ENCODE measurements around the gene AMDHD2.

The AMDHD2 gene

GRCh38 chr16:2507665-2508064 is 12.5 kb upstream of the AMDHD2 start:
- no peaks in the 10 kb centered on the region for H3K27me3 ChIP-seq (ENCODE audit: insufficient read depth, poor library complexity, severe bottlenecking)
- H3K9me3 ChIP-seq (ENCODE audit: severe bottlenecking), result no peaks in the 10 kb centered on the region
- H3K4me1 ChIP-seq (ENCODE audit: insufficient read depth, poor library complexity, severe bottlenecking), result no peaks in the 10 kb centered on the region
- no peaks in the 10 kb centered on the region for H3K36me3 ChIP-seq (ENCODE audit: low read depth)
- DNase-seq (ENCODE audit: low spot score) (no peak), ATAC-seq (ENCODE audit: low read depth) (no peak)
- TF ChIP-seq CTCF (IDR thresholded peaks at IDR 0.05; ENCODE audit: poor library complexity, severe bottlenecking), result no peak
- no peak overlapping the region for H3K4me3 ChIP-seq (ENCODE audit: severe bottlenecking)
- no peak overlapping the region for H3K27ac ChIP-seq (ENCODE audit: poor library complexity, severe bottlenecking)

GRCh38 chr16:2508722-2509400 is 11.3 kb upstream of the AMDHD2 start:
- H3K36me3 ChIP-seq (ENCODE audit: low read depth), result no peaks in the 10 kb centered on the region
- H3K27ac ChIP-seq (ENCODE audit: poor library complexity, severe bottlenecking), result no peak overlapping the region
- H3K4me3 ChIP-seq (ENCODE audit: severe bottlenecking), result no peak overlapping the region
- no peaks in the 10 kb centered on the region for H3K4me1 ChIP-seq (ENCODE audit: insufficient read depth, poor library complexity, severe bottlenecking)
- H3K27me3 ChIP-seq (ENCODE audit: insufficient read depth, poor library complexity, severe bottlenecking), result no peaks in the 10 kb centered on the region
- TF ChIP-seq CTCF (IDR thresholded peaks at IDR 0.05; ENCODE audit: poor library complexity, severe bottlenecking), result no peak
- ATAC-seq (ENCODE audit: low read depth) (no peak), DNase-seq (ENCODE audit: low spot score) (no peak)
- H3K9me3 ChIP-seq (ENCODE audit: severe bottlenecking), result no peaks in the 10 kb centered on the region

DNA sequence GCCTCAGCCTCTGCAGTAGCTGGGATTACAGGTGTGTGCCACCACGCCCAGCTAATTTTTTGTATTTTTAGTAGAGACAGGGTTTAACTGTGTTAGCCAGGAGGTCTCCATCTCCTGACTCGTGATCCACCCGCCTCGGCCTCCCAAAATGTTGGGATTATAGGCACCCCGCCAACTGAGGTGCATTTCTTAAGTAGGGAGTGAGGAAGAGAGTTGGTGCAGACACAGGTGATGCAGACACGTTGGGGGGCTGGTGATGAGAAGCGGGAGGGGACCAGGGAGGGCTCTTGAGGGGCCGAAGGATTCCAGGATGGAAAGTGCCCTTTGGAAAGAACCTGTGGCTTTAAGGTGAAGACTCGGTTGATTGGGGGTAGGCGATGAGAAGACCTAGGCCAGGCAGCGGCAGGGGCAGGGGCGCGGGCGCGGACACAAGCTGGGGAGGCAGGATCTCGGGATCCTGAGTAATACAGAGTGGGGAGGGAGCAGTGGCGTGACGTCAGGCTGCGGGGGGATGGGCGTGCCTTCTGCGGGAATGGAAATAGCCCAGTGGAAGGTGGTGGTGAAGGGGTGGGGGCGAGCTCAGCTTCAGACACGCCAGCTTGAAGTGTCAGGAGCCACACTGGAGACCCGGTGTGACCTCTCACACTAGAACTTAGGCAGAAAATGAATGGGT is 8.9 kb upstream of the AMDHD2 start:
- Histone ChIP-seq H3K27ac (ENCODE audit: poor library complexity, severe bottlenecking) (no peak overlapping the region), H3K4me1 (ENCODE audit: insufficient read depth, poor library complexity, severe bottlenecking) (peaks cover 6% of the 10 kb centered on the region), H3K27me3 (ENCODE audit: insufficient read depth, poor library complexity, severe bottlenecking) (no peaks in the 10 kb centered on the region), H3K4me3 (ENCODE audit: severe bottlenecking) (no peak overlapping the region), H3K36me3 (ENCODE audit: low read depth) (no peaks in the 10 kb centered on the region), H3K9me3 (ENCODE audit: severe bottlenecking) (no peaks in the 10 kb centered on the region)
- no peak for TF ChIP-seq CTCF (IDR thresholded peaks at IDR 0.05; ENCODE audit: poor library complexity, severe bottlenecking)
- DNase-seq (ENCODE audit: low spot score) (no peak), ATAC-seq (ENCODE audit: low read depth) (no peak)

DNA sequence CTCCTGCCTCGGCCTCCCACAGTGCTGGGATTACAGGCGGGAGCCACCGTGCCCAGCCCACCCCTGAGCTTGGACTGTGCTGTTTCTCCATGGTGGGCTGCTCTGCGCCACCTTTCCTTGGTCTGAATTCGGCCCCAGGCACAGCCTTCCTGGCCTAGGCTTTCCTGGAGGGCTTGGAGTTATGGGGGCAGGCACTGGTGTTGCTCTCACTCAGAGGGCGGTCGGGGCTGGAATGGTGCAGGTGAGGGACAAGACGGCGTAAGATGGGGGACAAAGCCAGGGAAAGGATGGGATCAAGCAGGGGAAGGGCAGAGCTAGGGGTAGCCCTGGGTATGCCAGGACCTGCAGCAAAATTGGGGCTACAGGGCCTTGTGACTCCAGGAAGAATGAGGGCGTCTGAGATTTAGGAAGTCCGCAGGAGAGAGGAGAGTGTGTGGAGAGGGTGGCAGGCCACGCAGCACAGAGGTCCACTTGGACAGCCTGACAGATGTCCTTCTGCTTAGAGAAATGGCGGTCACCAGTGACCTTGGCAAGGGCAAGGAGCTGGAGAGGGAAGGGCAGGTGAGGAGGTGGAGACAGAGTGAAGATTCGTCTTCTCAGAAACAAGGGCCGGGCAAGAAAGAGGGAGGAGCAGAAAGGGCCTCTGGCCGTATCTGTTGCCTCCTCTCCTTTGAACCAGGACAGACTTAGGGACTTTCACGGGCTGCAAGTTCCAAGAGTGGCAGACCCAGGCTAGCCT is 8.0 kb upstream of the AMDHD2 start:
- ATAC-seq (ENCODE audit: low read depth) (no peak), DNase-seq (ENCODE audit: low spot score) (no peak)
- H3K36me3 ChIP-seq (ENCODE audit: low read depth), result no peaks in the 10 kb centered on the region
- no peaks in the 10 kb centered on the region for H3K27me3 ChIP-seq (ENCODE audit: insufficient read depth, poor library complexity, severe bottlenecking)
- no peaks in the 10 kb centered on the region for H3K9me3 ChIP-seq (ENCODE audit: severe bottlenecking)
- no peak overlapping the region for H3K4me3 ChIP-seq (ENCODE audit: severe bottlenecking)
- no peak for TF ChIP-seq CTCF (IDR thresholded peaks at IDR 0.05; ENCODE audit: poor library complexity, severe bottlenecking)
- peaks cover 15% of the 10 kb centered on the region for H3K4me1 ChIP-seq (ENCODE audit: insufficient read depth, poor library complexity, severe bottlenecking)
- no peak overlapping the region for H3K27ac ChIP-seq (ENCODE audit: poor library complexity, severe bottlenecking)

Data from RWPE2 (cell line).